Panc1 (cell line): Measurements from ENCODE around the gene ROPN1L. TPM values are rescaled to one million over a fixed set of nuclear protein-coding genes. Genes with fewer than 3 reads are reported as not detected.

Source experiments
- ATAC-seq: fragments of 200-7000 bp; cut with Tn5 transposase; 2 replicates; pipeline ENCODE4 v1.9.1; 2020; ENCODE audit warnings: mild to moderate bottlenecking, moderate library complexity
- BruUV-seq: library from RNA; stranded (reverse); fragments of 400-500 nt; replicated peaks from 2 replicates; lab custom pipeline; 2021; lab: Mats Ljungman, UMichigan
- CTCF ChIA-PET: fragments of 300-600 bp; sonication (Branson Sonifier 250); formaldehyde crosslinking; loops from one replicate; lab custom pipeline; 2022; ENCODE audit warnings: antibody characterized with exemption; lab: Charles Lee
- POLR2A ChIA-PET: fragments of 300-600 bp; sonication (Branson Sonifier 250); formaldehyde crosslinking; loops from one replicate; lab custom pipeline; 2022; ENCODE audit warnings: antibody characterized with exemption; lab: Charles Lee
- DNase-seq: peaks from one replicate; pipeline ENCODE4 v3.0.0-alpha.2; 2010; ENCODE audit warnings: low read depth, low spot score
- H3K27ac ChIP-seq: 2 replicates; pipeline ENCODE4 v1.5.1; 2011; ENCODE audit warnings: mild to moderate bottlenecking, low read length, inconsistent platforms
- H3K27me3 ChIP-seq: fragments of 200-500 bp; sonication (Bioruptor generic); 2 replicates; pipeline ENCODE4 v1.6.0; 2014; ENCODE audit warnings: low read length, inconsistent platforms; ENCODE audit not compliant: control insufficient read depth, insufficient read depth
- H3K36me3 ChIP-seq: fragments of 200-500 bp; sonication (Bioruptor generic); 2 replicates; pipeline ENCODE4 v1.5.1; 2014; ENCODE audit warnings: inconsistent platforms, mild to moderate bottlenecking, low read length, moderate library complexity; ENCODE audit not compliant: control insufficient read depth, insufficient read depth
- H3K4me1 ChIP-seq: 2 replicates; pipeline ENCODE4 v1.5.1; 2011; ENCODE audit warnings: inconsistent platforms, mild to moderate bottlenecking, low read length, moderate library complexity; ENCODE audit not compliant: control insufficient read depth, insufficient read depth
- H3K4me3 ChIP-seq, 2 experiments: 2 replicates each; pipeline ENCODE4 v1.5.1; 2011 to 2012; ENCODE audit warnings: low read depth in 2 of 2, low read length in 2 of 2, mild to moderate bottlenecking in 2 of 2, inconsistent platforms in 1 of 2, moderate library complexity in 1 of 2
- H3K9me3 ChIP-seq: fragments of 200-500 bp; sonication (Bioruptor generic); 2 replicates; pipeline ENCODE4 v1.5.1; 2014; ENCODE audit warnings: low read depth, mild to moderate bottlenecking, inconsistent platforms, low read length, moderate library complexity; ENCODE audit not compliant: control insufficient read depth, insufficient read depth
- CTCF ChIP-seq: fragments of 450-650 bp; IDR thresholded peaks from 2 replicates; pipeline ENCODE4 v1.5.1; 2017; ENCODE audit warnings: mild to moderate bottlenecking
- POLR2AphosphoS5 ChIP-seq: IDR thresholded peaks from 2 replicates; pipeline ENCODE4 v1.6.1; 2012; ENCODE audit warnings: mild to moderate bottlenecking, low read depth, low read length, moderate library complexity
- REST ChIP-seq, 2 experiments: IDR thresholded peaks; 2 replicates each; pipeline ENCODE4 v1.6.1; 2011 to 2012; ENCODE audit warnings: low read depth in 2 of 2, control low read depth in 1 of 2, low read length in 1 of 2, mild to moderate bottlenecking in 1 of 2, moderate library complexity in 1 of 2; ENCODE audit not compliant: insufficient read depth in 1 of 2
- SIN3A ChIP-seq: IDR thresholded peaks from 2 replicates; pipeline ENCODE4 v1.6.1; 2012; ENCODE audit warnings: low read depth, mild to moderate bottlenecking, low read length, moderate library complexity, borderline replicate concordance; ENCODE audit not compliant: insufficient read depth
- TCF7L2 ChIP-seq: IDR thresholded peaks from 2 replicates; pipeline ENCODE4 v1.6.1; 2011; ENCODE audit warnings: mild to moderate bottlenecking, low read depth, low read length, inconsistent platforms
- in situ Hi-C: cut with HindIII; loops from 2 replicates; pipeline ENCODE4 v1.10.0; 2016; ENCODE audit warnings: low sequenced_read_pairs, low pct_unique_long_range_greater_than_20kb
- intact Hi-C: fragments of 100-400 bp; cut with micrococcal nuclease; formaldehyde crosslinking; loops from one replicate; pipeline ENCODE4 v1.10.0; 2022; ENCODE audit not compliant: unreplicated experiment
- total RNA-seq: library from RNA; stranded (reverse); gene quantifications from one replicate; pipeline ENCODE4 v1.2.1, GENCODE V29; 2021; ENCODE audit not compliant: unreplicated experiment

ROPN1L gene
- total RNA-seq, 1 experiment from 2014 or later: 3.0 TPM

- Histone ChIP-seq H3K4me3 (no peak overlapping the region), H3K36me3 (peaks cover 34% of the 10 kb centered on the region; the same call in 1 of the 2 replicates), H3K27me3 (no peaks in the 10 kb centered on the region), H3K4me1 (no peaks in the 10 kb centered on the region), H3K9me3 (no peaks in the 10 kb centered on the region), H3K27ac (no peak overlapping the region)
- CTCF ChIA-PET: no interaction called here
- intact Hi-C loops: no loop called here
- no TSS peak for BruUV-seq
- in situ Hi-C loops: no loop called here
- POLR2A ChIA-PET: no interaction called here
- TF ChIP-seq CTCF (no peak), SIN3A (no peak), REST (IDR thresholded peaks at IDR 0.05; ENCODE audit: insufficient read depth in 1 of 2, low read depth in 2 of 2, low read length in 1 of 2) (no peak), POLR2AphosphoS5 (no peak), TCF7L2 (no peak)
- ATAC-seq (no peak), DNase-seq (no peak)
Measured at GRCh38 chr5:10427978-10428377, 13.7 kb upstream of the ROPN1L start.

GRCh38 chr5:10431415-10431814 is 10.3 kb upstream of the ROPN1L start:
- Histone ChIP-seq H3K9me3 (no peaks in the 10 kb centered on the region), H3K4me3 (no peak overlapping the region), H3K4me1 (no peaks in the 10 kb centered on the region), H3K36me3 (peaks cover 19% of the 10 kb centered on the region), H3K27ac (no peak overlapping the region), H3K27me3 (no peaks in the 10 kb centered on the region)
- ChIA-PET CTCF (no interaction called here), POLR2A (no interaction called here)
- BruUV-seq: no TSS peak
- TF ChIP-seq REST (IDR thresholded peaks at IDR 0.05; ENCODE audit: insufficient read depth in 1 of 2, low read depth in 2 of 2, low read length in 1 of 2): no peak
- no peak for TF ChIP-seq SIN3A
- no peak for TF ChIP-seq POLR2AphosphoS5
- no peak for TF ChIP-seq CTCF
- TF ChIP-seq TCF7L2: no peak
- ATAC-seq (peak; percentile 24; the same call in 1 of the 2 replicates), DNase-seq (no peak)
- intact Hi-C loops: no loop called here
- in situ Hi-C loops: no loop called here
